Liver (tissue), 9 donors: Measurements from ENCODE around the gene CNTN5. TPM values are rescaled to one million over a fixed set of nuclear protein-coding genes. Genes with fewer than 3 reads are reported as not detected.

Experiments used
- DNase-seq: peaks from one replicate; pipeline ENCODE4 v3.0.0-alpha.2; 2017; ENCODE audit warnings: low spot score
- H3K27ac ChIP-seq, 2 donors: one replicate each; pipeline ENCODE4 v1.7.0; 2013; ENCODE audit warnings: inconsistent platforms in 2 of 2, low read length in 2 of 2, control low read depth in 1 of 2, low read depth in 1 of 2, mild to moderate bottlenecking in 1 of 2
- H3K27me3 ChIP-seq, 4 donors: one replicate each; pipeline versions ENCODE4 v1.6.1 to v1.7.0; 2013; ENCODE audit warnings: low read length in 3 of 4, inconsistent platforms in 1 of 4, mild to moderate bottlenecking in 1 of 4, moderate library complexity in 1 of 4; ENCODE audit not compliant: control insufficient read depth in 4 of 4, insufficient read depth in 4 of 4
- H3K36me3 ChIP-seq, 4 donors: one replicate each; pipeline versions ENCODE4 v1.6.1 to v1.7.0; 2013; ENCODE audit warnings: low read length in 3 of 4, mild to moderate bottlenecking in 3 of 4, low read depth in 1 of 4, moderate library complexity in 1 of 4; ENCODE audit not compliant: control insufficient read depth in 4 of 4, insufficient read depth in 3 of 4
- H3K4me1 ChIP-seq, 4 donors: one replicate each; pipeline versions ENCODE4 v1.6.1 to v1.7.0; 2013; ENCODE audit warnings: low read length in 3 of 4, mild to moderate bottlenecking in 3 of 4, moderate library complexity in 1 of 4; ENCODE audit not compliant: control insufficient read depth in 4 of 4, insufficient read depth in 4 of 4
- H3K4me3 ChIP-seq, 3 donors: one replicate each; pipeline versions ENCODE4 v1.6.1 to v1.7.0; 2013; ENCODE audit warnings: low read length in 3 of 3, control low read depth in 1 of 3, low read depth in 1 of 3, mild to moderate bottlenecking in 1 of 3
- H3K9ac ChIP-seq, 2 donors: one replicate each; pipeline ENCODE4 v1.7.0; 2013; ENCODE audit warnings: low read length in 2 of 2, mild to moderate bottlenecking in 2 of 2, moderate library complexity in 2 of 2, control low read depth in 1 of 2, low read depth in 1 of 2
- H3K9me3 ChIP-seq, 4 donors: one replicate each; pipeline versions ENCODE4 v1.6.1 to v1.7.0; 2013; ENCODE audit warnings: low read length in 3 of 4; ENCODE audit not compliant: control insufficient read depth in 4 of 4
- ATF3 ChIP-seq: IDR thresholded peaks from 2 replicates; pipeline ENCODE4 v1.6.1; 2016; ENCODE audit warnings: antibody characterized with exemption
- EGR1 ChIP-seq, 2 donors: IDR thresholded peaks; 2 replicates each; pipeline ENCODE4 v1.6.1; 2016 to 2018; ENCODE audit warnings: antibody characterized with exemption in 2 of 2, low read depth in 2 of 2
- FOXA1 ChIP-seq: IDR thresholded peaks from 2 replicates; pipeline ENCODE4 v1.6.1; 2016; ENCODE audit warnings: antibody characterized with exemption
- FOXA2 ChIP-seq: IDR thresholded peaks from 2 replicates; pipeline ENCODE4 v1.6.1; 2016; ENCODE audit warnings: antibody characterized with exemption
- GABPA ChIP-seq, 2 donors: IDR thresholded peaks in 1 of 2; conservative IDR thresholded peaks in 1 of 2; 2 replicates each; pipeline ENCODE4 v1.6.1; 2016; ENCODE audit warnings: antibody characterized with exemption in 2 of 2, mild to moderate bottlenecking in 1 of 2, moderate library complexity in 1 of 2
- HNF4A ChIP-seq, 2 donors: conservative IDR thresholded peaks; 2 replicates each; pipeline ENCODE4 v1.6.1; 2016; ENCODE audit warnings: antibody characterized with exemption in 2 of 2, mild to moderate bottlenecking in 2 of 2
- HNF4G ChIP-seq: IDR thresholded peaks from 2 replicates; pipeline ENCODE4 v1.6.1; 2016; ENCODE audit warnings: antibody characterized with exemption
- JUND ChIP-seq, 2 donors: IDR thresholded peaks; 2 replicates each; pipeline ENCODE4 v1.6.1; 2016; ENCODE audit warnings: antibody characterized with exemption in 2 of 2
- MAX ChIP-seq: IDR thresholded peaks from 2 replicates; pipeline ENCODE4 v1.6.1; 2016; ENCODE audit warnings: antibody characterized with exemption
- NR2F2 ChIP-seq: IDR thresholded peaks from 2 replicates; pipeline ENCODE4 v1.6.1; 2016; ENCODE audit warnings: antibody characterized with exemption
- RAD21 ChIP-seq, 2 donors: IDR thresholded peaks; 2 replicates each; pipeline ENCODE4 v1.6.1; 2016; ENCODE audit warnings: antibody characterized with exemption in 2 of 2, mild to moderate bottlenecking in 2 of 2
- REST ChIP-seq: IDR thresholded peaks from 2 replicates; pipeline ENCODE4 v1.6.1; 2016; ENCODE audit warnings: antibody characterized with exemption, mild to moderate bottlenecking
- RXRA ChIP-seq, 2 donors: IDR thresholded peaks; 2 replicates each; pipeline ENCODE4 v1.6.1; 2017 to 2018; ENCODE audit warnings: antibody characterized with exemption in 2 of 2, mild to moderate bottlenecking in 1 of 2
- SP1 ChIP-seq: IDR thresholded peaks from 2 replicates; pipeline ENCODE4 v1.6.1; 2018; ENCODE audit warnings: antibody characterized with exemption, mild to moderate bottlenecking
- TAF1 ChIP-seq: conservative IDR thresholded peaks from 2 replicates; pipeline ENCODE4 v1.6.1; 2016; ENCODE audit warnings: antibody characterized with exemption, mild to moderate bottlenecking
- ZBTB33 ChIP-seq: IDR thresholded peaks from 2 replicates; pipeline ENCODE4 v1.6.1; 2016; ENCODE audit warnings: antibody characterized with exemption
- WGBS: extraction: QIAGEN DNeasy Blood & Tissue Kit; methylation state at CpG from one replicate; pipeline ENCODE4 v1.1.7; 2013; 5-methylcytosine and 5-hydroxymethylcytosine counted together
- polyA plus RNA-seq, 2 donors: library from polyadenylated mRNA; stranded (reverse) in 1 of 2; unstranded in 1 of 2; fragments of 200-250 nt in 1 of 2; fragments of >200 nt in 1 of 2; fragmentation: Nextera tagmentation in 1 of 2; extraction: Ambion mirVana in 1 of 2; gene quantifications; one replicate each; pipeline versions ENCODE4 v1.2.1 to v1.2.3, GENCODE V29; 2013 to 2015
- total RNA-seq, 2 donors: library from RNA; depleted of rRNA; stranded (reverse); fragments of >200 nt; gene quantifications; one replicate each; pipeline ENCODE4 v1.2.3, GENCODE V29; 2014
- TF ChIP-seq, protein P1 (sequence below): fragments of 150-350 bp; IDR thresholded peaks from 2 replicates; pipeline ENCODE4 v1.5.1; 2017; ENCODE audit warnings: improper control_type of control experiment, low read depth, low read length; ENCODE audit not compliant: missing input control
- donor health status: healthy.
- donor health status: healthy.
- donor health status: healthy.
- donor health status: healthy.
- donor health status: healthy.

The CNTN5 gene
- total and polyA plus RNA-seq, 4 donors: 0.01 to 0.08 (median 0.04) TPM

DNA sequence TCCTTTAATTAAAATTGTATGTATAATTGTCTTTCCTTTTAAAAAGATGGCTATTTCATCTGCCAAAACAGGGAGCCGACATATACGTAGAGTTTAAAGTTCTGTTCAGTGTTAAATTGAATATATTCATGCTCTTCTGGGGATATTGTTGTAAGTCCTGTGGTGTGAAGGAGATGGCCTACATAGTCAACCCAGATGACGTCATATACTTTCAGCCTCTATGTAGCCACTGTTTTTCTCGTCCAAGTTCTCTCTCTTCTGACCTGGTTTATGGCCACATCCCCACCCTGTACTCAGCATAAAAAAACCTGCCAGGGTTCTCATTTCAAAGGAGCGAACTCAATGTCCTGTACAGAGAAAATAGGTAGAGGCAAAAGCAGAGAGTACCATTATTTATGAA is 1156.9 kb downstream of the CNTN5 start (continued):
- no peak for TF ChIP-seq ZBTB33
- no peak for TF ChIP-seq ATF3

GRCh38 chr11:100182350-100182749 is 1161.6 kb downstream of the CNTN5 start:
- Histone ChIP-seq H3K9ac (no peak overlapping the region), H3K27me3 (peaks cover 0 to 4% (median 0%) of the 10 kb centered on the region in 4 donors), H3K4me3 (no peak overlapping the region), H3K4me1 (no peaks in the 10 kb centered on the region), H3K27ac (no peak overlapping the region), H3K9me3 (peaks cover 0 to 1% (median 0%) of the 10 kb centered on the region in 4 donors), H3K36me3 (no peaks in the 10 kb centered on the region)
- no peak for DNase-seq
- no peak for TF ChIP-seq JUND (IDR thresholded peaks at IDR 0.05)
- no peak for TF ChIP-seq ZBTB33
- no peak for TF ChIP-seq NR2F2
- no peak for TF ChIP-seq HNF4A (conservative IDR thresholded peaks at IDR 0.05)
- no peak for TF ChIP-seq FOXA1
- no peak for TF ChIP-seq GABPA (IDR thresholded peaks at IDR 0.05 in 1 of 2, conservative IDR thresholded peaks at IDR 0.05 in 1 of 2)
- TF ChIP-seq RXRA (IDR thresholded peaks at IDR 0.05): no peak
- no peak for TF ChIP-seq EGR1 (IDR thresholded peaks at IDR 0.05; ENCODE audit: low read depth in 2 of 2)
- TF ChIP-seq FOXA2: no peak
- no peak for TF ChIP-seq ATF3
- TF ChIP-seq, protein P1, sequence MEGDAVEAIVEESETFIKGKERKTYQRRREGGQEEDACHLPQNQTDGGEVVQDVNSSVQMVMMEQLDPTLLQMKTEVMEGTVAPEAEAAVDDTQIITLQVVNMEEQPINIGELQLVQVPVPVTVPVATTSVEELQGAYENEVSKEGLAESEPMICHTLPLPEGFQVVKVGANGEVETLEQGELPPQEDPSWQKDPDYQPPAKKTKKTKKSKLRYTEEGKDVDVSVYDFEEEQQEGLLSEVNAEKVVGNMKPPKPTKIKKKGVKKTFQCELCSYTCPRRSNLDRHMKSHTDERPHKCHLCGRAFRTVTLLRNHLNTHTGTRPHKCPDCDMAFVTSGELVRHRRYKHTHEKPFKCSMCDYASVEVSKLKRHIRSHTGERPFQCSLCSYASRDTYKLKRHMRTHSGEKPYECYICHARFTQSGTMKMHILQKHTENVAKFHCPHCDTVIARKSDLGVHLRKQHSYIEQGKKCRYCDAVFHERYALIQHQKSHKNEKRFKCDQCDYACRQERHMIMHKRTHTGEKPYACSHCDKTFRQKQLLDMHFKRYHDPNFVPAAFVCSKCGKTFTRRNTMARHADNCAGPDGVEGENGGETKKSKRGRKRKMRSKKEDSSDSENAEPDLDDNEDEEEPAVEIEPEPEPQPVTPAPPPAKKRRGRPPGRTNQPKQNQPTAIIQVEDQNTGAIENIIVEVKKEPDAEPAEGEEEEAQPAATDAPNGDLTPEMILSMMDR: no peak
- no peak for TF ChIP-seq MAX
- TF ChIP-seq HNF4G: no peak

DNA sequence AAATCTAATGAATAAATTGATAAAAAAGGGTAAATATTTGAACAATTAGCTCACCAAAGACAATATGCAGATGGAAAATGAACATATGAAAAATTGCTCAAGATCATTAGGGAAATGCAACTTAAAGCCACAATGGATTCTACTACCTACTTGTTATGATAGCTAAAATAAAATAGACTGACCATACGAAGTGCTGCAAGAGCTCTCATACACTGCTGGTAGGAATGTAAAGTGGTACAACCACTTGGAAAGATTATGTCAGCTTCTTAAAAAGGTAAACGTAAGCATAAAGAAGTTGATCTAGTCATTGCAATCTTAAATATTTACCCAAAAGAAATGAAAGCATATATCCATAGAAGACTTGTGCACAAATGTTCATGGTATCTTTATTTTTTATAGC is 1162.2 kb downstream of the CNTN5 start:
- TF ChIP-seq TAF1 (no peak), JUND (IDR thresholded peaks at IDR 0.05) (no peak), FOXA1 (no peak), ATF3 (no peak), RXRA (IDR thresholded peaks at IDR 0.05) (no peak), RAD21 (IDR thresholded peaks at IDR 0.05) (no peak), REST (no peak), SP1 (no peak), NR2F2 (no peak), EGR1 (IDR thresholded peaks at IDR 0.05; ENCODE audit: low read depth in 2 of 2) (no peak), MAX (no peak), FOXA2 (no peak)
- no peak overlapping the region for H3K4me3 ChIP-seq
- H3K9me3 ChIP-seq: peaks cover 0 to 1% (median 0%) of the 10 kb centered on the region in 4 donors
- no peak for DNase-seq
- H3K27me3 ChIP-seq: peaks cover 0 to 4% (median 0%) of the 10 kb centered on the region in 4 donors
- H3K27ac ChIP-seq: no peak overlapping the region
- no peaks in the 10 kb centered on the region for H3K4me1 ChIP-seq
- H3K36me3 ChIP-seq: no peaks in the 10 kb centered on the region
- WGBS: 68% methylated on average over 2 of the region's 2 CpGs
- H3K9ac ChIP-seq: no peak overlapping the region
